ENCODE data around the gene SYNPO.

DNA sequence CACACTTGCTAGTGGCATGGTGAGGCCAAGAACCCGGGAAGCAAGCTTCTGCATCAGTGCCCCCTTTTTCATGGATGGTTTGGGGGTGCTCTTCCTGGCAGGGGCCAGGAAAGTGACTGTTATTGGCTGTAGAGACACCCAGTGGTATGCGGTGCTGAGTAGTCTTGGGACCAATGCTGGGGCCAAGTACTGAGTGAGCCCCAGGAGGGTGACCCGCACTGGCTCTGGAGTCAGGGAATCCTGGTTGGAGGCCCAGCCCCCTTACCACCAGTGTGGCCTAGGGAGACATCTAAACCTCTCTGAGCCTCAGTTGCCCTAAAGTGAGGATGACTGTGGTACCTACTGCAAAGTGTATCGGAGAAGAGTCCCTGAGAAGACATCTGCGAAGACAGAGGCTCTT is 41.2 kb upstream of the SYNPO start:
- TF ChIP-seq, protein P1, sequence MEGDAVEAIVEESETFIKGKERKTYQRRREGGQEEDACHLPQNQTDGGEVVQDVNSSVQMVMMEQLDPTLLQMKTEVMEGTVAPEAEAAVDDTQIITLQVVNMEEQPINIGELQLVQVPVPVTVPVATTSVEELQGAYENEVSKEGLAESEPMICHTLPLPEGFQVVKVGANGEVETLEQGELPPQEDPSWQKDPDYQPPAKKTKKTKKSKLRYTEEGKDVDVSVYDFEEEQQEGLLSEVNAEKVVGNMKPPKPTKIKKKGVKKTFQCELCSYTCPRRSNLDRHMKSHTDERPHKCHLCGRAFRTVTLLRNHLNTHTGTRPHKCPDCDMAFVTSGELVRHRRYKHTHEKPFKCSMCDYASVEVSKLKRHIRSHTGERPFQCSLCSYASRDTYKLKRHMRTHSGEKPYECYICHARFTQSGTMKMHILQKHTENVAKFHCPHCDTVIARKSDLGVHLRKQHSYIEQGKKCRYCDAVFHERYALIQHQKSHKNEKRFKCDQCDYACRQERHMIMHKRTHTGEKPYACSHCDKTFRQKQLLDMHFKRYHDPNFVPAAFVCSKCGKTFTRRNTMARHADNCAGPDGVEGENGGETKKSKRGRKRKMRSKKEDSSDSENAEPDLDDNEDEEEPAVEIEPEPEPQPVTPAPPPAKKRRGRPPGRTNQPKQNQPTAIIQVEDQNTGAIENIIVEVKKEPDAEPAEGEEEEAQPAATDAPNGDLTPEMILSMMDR (IDR thresholded peaks at IDR 0.05; ENCODE audit: low read length), result no peak
- no peak for TF ChIP-seq EZH2 (IDR thresholded peaks at IDR 0.05; ENCODE audit: borderline replicate concordance, low read length)

All from OCI-LY1 (cell line).